Cerebellar cortex (tissue), 1 donor: ENCODE results near the gene ZCWPW2.

ENCODE experiments used
- DNase-seq: peaks from one replicate; pipeline ENCODE4 v3.0.0-alpha.2; 2015; ENCODE audit warnings: low spot score

Gene ZCWPW2, protein sequence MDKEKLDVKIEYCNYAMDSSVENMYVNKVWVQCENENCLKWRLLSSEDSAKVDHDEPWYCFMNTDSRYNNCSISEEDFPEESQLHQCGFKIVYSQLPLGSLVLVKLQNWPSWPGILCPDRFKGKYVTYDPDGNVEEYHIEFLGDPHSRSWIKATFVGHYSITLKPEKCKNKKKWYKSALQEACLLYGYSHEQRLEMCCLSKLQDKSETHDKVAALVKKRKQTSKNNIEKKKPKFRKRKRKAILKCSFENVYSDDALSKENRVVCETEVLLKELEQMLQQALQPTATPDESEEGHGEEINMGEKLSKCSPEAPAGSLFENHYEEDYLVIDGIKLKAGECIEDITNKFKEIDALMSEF

DNA sequence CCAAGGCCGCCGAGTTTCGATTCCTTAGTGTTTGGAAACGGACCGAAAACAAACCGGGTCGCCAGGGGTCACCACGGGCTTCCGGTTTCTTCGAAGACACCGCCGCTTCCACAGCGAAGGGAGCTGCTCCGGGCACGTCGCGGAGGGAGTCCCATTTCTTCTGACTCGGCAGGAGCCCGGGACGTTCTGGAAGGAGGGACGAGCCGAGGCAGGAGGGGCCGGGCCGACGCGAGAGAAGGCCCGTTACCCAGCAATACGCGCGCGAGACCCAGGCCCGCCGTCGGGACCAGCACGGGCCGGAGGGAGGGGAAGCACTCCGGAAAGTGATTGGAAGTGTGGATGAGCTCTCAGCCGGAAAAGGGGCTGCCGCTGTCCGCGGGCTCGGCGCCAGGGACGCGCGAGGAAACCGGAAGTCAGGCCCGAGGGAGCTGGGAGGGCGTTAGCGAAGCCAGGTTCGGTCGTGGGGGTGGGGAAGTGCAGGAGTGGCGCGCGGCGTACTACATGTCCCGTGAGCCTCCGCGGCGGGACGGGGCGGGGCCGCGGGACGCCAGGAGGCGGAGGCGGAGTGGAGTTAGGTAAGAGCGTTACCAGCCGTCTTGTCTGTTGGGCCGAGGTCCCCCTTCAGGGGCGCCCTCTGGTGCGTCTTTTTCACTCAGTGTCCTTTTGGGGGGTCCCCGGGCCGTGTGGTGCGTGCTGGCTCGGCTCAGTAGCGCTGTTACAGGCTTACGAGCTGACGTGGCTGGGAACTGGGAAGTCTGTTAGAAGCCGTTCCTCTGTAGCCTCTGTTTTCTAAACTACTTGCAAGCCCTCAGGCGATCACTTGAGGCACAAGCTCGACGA lies at the start of gene ZCWPW2, which contains the start of gene AZI2:
ZCWPW2 (plus strand) TSS at position 93 of the 840 bp plus-strand sequence. CDS start 64,348 bp downstream, outside the sequence.
AZI2 (minus strand) TSS at position 196 of the 840 bp plus-strand sequence. CDS start 8,207 bp downstream, outside the sequence.
- DNase-seq: peak; percentile 93

DNA sequence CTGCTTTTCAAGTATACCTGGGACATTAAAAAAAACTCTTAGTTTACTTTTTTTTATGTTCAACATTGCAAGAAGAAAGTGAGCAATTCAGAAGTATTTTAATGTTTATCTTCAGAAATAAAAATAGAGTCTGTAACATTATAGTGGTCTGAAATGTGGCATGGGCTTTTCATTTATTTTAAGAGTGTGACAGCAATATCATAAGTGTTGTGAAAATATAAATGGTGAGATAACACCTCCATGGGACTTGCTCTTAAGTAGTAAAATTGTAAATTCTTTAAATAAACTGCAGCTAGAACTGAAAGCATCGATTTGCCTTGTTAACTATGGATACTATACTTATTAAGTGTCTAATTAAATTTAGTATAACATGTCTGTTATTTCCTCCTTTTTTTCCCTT lies 48.8 kb upstream of the ZCWPW2 start:
- no peak for DNase-seq

DNA sequence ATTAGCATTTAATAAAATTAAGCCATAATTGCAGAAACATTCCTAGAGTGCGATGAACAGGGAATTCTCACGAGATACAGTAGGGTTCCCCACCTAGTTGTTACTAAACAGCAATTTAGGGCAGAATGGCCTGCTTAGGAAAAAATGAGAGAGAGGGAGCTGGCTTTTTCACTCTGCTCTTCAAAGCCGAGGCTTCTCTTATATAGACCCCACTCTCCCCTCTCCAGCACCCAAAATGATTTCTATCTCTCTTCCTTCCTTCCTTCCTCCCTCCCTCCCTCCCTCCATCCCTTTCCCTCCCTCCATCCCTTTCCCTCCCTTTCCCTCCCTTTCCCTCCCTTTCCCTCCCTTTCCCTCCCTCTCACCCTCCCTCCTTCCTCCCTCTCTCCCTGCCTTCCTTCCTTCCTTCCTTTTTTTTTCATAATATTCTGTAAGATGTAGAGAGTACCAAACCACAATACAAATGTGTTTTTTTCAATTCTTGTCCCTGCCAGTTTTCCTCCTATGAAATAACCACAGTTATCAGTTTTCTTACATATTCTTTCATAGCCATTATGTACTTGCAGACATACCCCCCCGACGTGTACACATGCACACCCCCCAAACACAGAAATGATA lies 48.1 kb upstream of the ZCWPW2 start:
- no peak for DNase-seq

DNA sequence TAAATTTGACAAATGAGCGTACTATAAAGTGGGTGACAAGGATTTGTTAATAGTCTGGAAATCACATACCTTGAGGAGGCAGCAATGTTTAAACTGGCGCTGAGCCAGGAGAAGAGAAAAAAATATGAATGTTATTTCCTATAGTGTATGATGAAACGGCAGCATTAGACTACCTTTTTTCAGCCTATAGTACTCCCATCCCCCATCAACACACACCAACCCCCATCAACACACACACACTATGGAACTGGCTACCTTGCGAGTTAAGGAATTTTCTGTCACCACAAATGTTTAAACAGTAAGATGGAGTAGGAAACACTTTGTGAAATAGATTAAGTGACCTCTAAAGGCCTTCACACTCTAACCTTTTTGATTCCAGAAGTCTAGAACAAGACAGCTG lies 46.8 kb upstream of the ZCWPW2 start:
- no peak for DNase-seq

DNA sequence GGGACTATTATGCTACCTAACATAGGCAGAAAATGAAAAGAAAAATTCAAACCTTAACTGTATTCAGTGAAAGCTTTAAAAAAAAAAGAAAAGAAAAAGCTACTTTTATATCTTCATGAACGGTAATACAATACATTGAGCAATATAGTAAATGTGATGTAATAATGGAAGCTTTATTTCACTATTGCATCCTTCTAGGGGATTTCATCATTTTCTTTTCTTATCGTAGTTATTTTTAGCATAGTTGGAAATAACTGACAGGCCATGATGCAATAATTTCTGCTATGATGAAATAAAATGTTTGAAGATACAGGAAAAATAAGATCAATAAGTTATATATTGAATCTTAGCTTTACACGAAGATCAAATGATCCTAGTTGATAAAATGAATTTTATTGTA lies 40.3 kb upstream of the ZCWPW2 start:
- DNase-seq: no peak

DNA sequence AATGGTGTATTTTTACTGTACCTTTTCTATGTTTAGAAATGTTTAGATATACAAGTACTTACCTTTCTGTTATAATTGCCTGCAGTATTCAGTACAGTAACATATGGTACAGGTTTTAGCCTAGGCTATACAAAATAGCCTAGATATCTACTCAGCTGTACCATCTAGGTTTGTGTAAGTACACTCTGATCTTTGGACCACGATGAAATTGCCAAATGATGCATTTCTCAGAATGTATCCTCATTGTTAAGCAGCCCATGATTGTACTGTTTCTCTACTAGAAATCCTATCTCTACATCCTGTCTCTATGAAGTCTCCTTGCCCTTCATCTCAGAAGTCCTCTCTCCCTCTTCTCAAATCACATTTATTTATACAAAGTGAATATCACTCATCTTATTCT lies 32.8 kb upstream of the ZCWPW2 start:
- DNase-seq: no peak

DNA sequence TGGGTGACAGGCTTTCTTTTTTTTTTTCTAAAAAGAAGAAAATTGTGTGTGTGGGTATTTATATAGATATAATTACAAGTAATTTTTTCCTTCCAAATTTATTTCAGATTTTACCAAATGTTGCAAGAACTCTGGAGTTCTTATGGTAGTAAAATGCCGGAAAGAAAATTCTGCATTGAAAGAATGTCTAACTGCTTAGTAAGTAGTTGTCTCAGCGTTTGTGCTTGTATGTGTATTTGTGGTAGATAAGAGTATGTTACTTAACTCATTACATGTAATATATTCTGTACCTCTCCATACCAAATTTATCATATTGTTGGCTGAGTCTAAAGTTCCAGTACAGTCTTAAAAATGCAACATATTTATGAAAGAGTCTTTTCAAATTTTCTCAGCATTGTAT lies 32.3 kb upstream of the ZCWPW2 start:
- no peak for DNase-seq

DNA sequence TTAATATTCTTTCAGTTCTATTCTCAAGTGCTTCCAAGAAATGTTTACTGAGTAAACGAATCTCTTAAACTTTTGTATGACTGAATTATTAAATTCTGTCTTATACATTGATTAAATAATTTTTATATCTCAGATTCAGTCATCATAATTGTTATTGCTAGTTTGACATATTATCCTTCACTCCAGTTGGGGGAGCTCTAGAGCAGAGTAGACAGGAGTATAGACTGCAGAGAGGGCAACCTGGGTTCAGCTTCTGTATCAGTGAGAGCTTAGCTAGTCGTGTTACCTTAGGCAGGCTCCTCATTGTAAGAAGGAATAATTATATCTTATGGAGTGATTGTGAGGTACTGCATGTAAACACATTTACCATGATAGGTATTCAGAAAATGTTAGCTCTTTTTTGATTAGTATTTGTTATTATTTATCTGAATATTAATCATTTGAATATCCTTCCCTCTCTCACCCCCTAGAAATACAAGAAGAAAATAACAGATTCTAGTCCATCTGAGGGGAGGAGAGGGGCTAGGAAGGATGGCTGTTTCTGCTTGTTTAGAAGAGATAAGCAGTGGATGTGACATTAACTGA lies 31.0 kb upstream of the ZCWPW2 start:
- DNase-seq: peak; percentile 46

DNA sequence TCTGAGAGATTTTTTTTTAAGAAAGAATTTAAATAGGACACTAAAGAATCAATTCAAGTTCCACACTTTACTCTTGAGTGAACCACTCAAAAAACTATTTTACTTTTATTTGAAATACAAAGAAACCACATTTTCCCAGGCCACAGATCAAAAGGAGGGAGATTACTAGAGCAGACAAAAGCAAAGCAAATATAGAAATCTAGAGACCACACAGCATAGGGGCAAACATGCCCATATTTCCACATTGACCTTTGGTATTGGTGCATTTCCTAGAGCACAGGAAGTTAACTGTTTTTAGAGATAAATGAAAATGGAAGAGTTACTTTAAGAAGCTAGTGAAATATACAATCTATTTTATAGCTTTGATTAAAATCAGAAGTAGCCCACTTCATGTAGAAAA lies 27.5 kb upstream of the ZCWPW2 start:
- no peak for DNase-seq

DNA sequence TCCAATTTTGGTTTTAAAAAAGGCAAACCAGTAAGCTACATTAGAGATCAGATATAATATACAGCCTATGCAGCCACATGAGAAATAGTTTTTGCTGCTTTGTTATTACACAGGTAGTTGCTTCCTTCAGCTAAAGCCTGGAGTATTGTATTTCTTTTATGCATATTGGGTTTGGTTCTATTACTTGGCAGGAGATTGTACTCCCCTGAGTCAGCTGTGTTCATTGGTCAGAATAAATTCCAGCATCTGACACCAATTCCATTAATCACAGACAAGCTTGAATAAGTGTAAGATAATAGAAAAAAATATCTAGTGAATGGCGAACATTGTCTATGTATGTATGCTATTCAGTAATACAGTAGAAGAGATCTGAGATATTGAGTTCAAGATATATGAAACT lies 26.1 kb upstream of the ZCWPW2 start:
- DNase-seq: no peak

DNA sequence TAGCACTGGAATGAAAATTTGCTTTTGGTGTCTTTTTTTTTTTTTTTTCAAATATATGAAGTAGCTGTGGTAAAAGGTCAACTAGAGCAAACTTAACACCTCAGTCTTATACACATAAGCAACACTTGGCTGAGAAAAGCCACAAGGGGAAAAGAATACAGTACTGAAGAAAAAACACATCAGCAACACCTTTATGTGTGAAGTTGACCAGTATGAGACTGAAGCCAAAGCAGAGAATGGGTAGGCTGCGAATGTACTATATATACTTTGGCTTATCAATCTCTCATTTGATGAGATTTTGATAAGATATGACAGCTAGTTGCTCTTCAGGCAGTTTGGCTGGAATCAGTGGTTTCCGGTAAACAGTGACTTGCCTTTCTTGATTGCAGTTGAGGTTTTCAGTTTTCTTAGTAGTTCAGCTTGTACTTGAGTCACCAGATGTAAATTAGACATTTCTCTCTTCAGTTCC lies 22.0 kb upstream of the ZCWPW2 start:
- DNase-seq: no peak

DNA sequence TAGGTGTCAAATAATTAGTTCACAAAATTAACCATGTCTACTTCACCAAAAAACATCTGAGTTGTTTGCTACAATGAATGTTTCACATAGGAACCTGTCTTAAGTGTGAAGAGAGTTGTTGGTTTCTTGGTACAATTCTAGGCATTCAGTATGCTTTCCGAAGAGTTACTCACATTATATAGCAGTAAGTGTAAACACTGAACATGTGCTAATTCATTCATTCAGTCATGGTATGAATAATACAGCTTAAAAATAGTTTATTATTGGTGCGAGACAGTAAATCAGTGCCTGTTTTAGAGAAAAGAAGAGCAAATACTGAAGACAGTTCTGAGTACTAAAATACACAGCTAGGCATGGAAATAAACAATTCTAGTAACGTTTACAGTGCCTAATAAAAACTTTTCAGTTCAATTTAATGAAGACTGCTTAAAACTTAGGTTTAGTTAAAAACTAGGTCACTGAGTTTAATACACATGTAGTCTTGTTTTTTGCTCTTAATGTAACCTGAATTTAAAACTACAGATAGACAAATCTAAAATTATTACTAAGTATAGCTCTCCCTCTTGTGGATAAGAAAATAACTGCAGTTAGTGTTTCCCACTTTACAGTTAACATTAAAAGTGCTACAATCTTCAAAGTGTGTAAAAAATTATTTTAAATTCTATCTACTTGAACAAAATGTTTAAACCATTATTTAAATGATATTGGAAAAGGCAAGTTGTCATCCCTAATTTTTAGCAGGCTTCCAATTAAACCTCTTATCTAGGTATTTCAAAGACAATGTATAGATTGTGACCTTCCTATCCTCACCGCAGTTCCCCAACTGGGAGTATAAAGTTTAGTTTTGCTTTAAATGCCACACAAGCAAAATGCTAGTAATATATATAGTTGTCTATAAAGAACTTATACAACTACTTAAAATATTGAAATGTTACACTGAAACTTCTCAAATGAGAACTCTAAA lies 20.1 kb upstream of the ZCWPW2 start:
- peak; percentile 62 for DNase-seq

DNA sequence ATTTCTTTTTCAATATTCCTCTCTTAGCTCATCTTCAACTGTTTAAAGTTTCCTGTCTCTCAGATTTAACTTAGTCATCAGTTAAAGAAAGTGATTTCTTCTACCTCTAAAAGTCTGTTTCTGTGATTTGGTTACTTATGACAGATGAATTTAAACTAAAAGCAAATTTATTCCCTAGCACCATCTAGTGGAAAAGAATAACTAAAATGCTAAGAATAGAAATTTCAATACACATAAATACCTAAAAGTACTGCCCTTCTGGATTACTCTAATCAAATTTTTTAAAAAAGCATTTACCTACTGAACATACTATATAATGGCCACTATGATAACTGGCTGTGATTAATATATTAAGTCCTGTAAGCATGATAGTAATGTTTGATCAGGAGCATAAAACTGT lies 14.0 kb upstream of the ZCWPW2 start:
- DNase-seq: peak; percentile 31

DNA sequence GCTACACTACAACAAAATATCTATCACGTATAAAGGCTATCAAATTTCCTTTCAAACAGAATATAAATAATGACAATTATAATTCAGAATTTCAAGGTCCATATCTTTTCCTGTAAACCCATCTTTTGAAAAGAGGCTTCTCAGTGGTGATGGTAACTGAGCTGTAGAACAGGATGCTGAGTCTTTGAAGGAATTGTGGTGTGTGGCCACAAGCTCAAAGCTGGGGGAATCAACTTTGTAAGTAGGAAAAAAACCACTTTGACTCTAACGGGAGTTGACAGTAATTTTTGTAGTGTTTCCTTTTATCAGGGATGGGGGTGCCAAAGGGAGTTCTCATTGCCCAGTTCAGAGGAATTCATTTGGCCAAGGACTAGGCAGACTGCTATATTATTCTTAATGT lies 13.3 kb upstream of the ZCWPW2 start:
- no peak for DNase-seq

DNA sequence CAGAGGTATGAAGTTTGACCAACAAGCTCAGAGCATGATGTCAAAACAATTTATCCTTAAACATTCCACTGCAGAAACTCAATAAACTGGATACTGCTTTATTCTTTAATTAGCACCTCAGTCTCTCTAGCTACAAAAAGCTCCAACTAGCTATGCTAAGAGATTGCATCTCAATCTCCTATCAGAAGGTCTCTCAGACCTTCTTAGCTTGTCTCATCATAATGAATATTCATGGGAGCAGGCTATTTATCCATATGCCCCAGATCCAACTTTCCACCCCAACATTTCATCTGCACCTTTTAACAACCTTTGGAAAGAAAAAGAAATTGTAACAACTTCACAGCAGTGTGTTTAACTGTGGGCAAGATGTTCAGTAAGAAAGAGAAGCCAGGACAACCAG lies 11.3 kb upstream of the ZCWPW2 start:
- no peak for DNase-seq

DNA sequence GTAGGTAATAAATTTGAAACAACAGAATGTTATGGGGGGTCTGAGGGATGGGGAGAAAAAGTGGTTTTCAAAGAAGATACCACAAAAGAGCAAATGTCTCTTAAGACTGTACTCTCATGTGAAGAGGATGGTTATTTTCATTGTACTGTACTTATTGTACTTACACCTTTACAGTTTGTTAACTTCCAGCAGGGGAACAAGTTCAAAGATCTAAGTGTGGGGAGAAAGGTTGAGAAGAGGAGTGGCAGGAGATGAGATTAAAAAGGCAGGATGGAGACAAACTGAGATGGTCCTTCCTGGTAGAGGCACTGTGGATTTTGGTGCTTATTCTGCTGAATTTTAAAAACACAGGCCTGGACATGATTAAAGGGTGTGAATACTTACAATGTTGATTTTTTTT lies 5.4 kb upstream of the ZCWPW2 start:
- peak; percentile 19 for DNase-seq

DNA sequence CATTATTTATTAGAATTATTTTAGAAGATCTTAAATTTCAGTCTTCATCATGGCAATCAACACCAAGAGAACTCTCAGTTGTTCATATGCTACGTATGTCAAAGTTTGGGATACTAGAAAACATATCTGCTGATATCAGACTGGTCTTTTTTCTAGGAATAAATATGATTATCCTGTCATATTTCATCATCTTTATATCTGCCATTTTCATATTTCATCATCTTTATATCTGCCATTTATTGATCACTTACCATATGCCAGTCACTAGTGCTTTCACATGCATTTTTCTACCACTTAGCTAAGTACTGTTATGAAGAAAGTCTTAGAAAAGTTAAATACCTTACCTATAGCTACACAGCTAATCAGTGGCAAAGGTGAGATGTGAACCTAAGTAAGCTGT lies 2.8 kb upstream of the ZCWPW2 start:
- peak; percentile 18 for DNase-seq

DNA sequence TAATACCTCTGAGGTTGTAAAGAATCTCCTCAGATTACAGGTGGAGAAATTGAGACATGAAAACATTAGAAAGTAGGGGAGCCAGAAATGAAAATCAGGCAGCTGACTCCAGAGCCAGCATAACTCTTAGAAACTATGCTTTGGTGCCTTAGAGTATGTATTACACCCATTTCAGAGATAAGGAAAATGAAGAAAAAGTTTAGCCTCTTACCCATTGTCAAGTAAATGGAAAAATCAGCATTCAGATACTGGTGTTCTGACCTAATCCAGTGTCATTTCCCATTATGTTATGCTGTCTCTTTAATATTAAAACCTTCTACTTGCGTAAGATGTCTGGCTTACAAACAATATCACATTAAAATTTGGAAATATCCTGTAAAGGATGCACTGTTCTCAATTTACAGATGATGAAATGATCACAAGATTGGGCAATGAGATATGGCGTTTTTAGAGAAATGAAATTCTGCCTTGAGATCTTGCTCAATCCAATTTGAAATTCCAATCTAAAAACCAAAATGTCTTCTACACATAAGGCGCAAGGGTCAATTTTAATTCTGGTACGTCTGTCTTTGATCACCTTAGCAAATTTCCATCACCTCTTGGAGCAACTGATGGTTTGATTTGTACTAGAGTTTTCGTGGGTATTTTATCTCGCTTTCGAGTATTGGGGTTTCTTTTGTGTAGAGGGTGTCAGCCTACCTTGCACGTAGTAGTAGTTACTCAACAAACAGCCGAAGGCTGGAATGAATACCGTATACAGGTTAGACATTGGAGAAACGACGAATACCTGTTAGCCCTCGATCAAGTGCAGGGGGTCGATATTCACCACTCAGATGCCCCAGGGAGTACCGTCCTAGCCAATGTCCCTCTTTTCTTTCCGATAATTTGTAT lies 902 bp upstream of the ZCWPW2 start:
- peak; percentile 51 for DNase-seq

DNA sequence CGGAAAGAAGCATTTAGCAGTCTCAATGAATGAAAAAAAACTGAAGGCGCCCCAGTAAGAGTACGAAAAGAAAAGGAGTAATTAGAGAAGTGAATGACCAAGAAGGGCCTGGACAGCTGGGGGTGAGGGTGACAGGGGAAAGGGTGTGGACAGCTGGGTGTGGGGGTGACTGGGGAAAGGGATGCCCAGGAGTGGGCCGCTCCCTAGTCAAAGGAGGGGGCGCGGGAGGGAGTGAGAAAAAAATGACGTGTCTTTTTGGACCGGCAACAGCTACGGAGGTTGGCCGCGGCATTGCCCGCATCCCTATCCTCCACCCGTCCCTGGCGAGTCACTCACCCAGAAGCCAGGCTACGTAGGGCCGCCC lies 274 bp upstream of the ZCWPW2 start:
- no peak for DNase-seq

DNA sequence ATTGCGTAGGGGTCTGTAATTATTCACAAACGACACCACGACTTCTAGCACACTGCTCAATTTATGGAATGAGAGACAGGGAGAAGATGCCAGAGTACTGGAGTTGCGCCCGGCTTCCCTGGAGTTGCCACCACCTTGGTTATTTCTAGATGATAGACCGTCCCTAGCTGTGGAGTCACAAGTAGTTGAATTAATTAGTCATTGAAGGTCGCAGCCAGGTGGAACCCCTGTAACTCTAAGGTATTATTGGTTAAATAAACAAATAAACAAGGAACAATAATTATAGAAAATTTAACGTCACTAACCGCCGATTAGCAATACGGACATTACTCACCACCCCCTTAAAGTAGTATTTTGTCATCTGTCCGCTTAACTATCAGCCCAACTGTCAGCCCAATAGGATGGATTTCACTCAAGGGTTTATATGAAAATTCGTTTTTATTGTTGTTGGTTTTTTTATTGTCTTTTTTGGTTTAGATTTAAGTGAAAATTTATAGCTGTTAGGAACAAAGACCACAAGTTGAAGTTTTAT lies 1.0 kb downstream of the ZCWPW2 start:
- no peak for DNase-seq
